MM.1S (cell line): ENCODE results near the gene TTI1.

Experiments used
- DNase-seq: peaks from one replicate; pipeline ENCODE4 v3.0.0-alpha.2; 2015
- H2AFZ ChIP-seq: fragments of 300-600 bp; sonication (generic); 2 replicates; pipeline ENCODE4 v1.6.0; 2016; ENCODE audit warnings: antibody characterized with exemption, low read length
- H3F3A ChIP-seq: fragments of 300-600 bp; sonication (generic); 2 replicates; pipeline ENCODE4 v1.6.1; 2016; ENCODE audit warnings: mild to moderate bottlenecking, antibody characterized with exemption, low read length, moderate library complexity, mixed read lengths; ENCODE audit not compliant: insufficient read depth
- H3K27ac ChIP-seq: fragments of 300-600 bp; sonication (generic); 2 replicates; pipeline ENCODE4 v1.5.1; 2016; ENCODE audit warnings: mild to moderate bottlenecking, low read length
- H3K27me3 ChIP-seq: fragments of 300-600 bp; sonication (generic); replicated peaks from 2 replicates; pipeline ENCODE4 v1.6.0; 2016; ENCODE audit warnings: low read length; ENCODE audit not compliant: insufficient read depth
- H3K36me3 ChIP-seq: fragments of 300-600 bp; sonication (generic); replicated peaks from 2 replicates; pipeline ENCODE4 v1.6.1; 2016; ENCODE audit warnings: mild to moderate bottlenecking, low read length, mixed read lengths; ENCODE audit not compliant: insufficient read depth
- H3K4me1 ChIP-seq: fragments of 300-600 bp; sonication (generic); 2 replicates; pipeline ENCODE4 v1.6.1; 2016; ENCODE audit warnings: low read length, mixed read lengths
- H3K4me2 ChIP-seq: fragments of 300-600 bp; sonication (generic); 2 replicates; pipeline ENCODE4 v1.6.0; 2016; ENCODE audit warnings: low read depth, low read length
- H3K4me3 ChIP-seq: fragments of 300-600 bp; sonication (generic); 2 replicates; pipeline ENCODE4 v1.5.1; 2016; ENCODE audit warnings: low read length, mixed read lengths
- H3K79me2 ChIP-seq: fragments of 300-600 bp; sonication (generic); 2 replicates; pipeline ENCODE4 v1.6.1; 2016; ENCODE audit warnings: mixed run types, low read length, mixed read lengths
- H3K9ac ChIP-seq: fragments of 300-600 bp; sonication (generic); 2 replicates; pipeline ENCODE4 v1.6.1; 2016; ENCODE audit warnings: low read length, mixed read lengths
- H3K9me2 ChIP-seq: fragments of 300-600 bp; sonication (generic); replicated peaks from 2 replicates; pipeline ENCODE4 v1.6.1; 2016; ENCODE audit warnings: mild to moderate bottlenecking, low read length, mixed read lengths; ENCODE audit not compliant: insufficient read depth
- H3K9me3 ChIP-seq: fragments of 300-600 bp; sonication (generic); replicated peaks from 2 replicates; pipeline ENCODE4 v1.6.1; 2016; ENCODE audit warnings: mild to moderate bottlenecking, low read length, mixed read lengths; ENCODE audit not compliant: insufficient read depth
- H4K20me1 ChIP-seq: fragments of 300-600 bp; sonication (generic); 2 replicates; pipeline ENCODE4 v1.6.1; 2016; ENCODE audit warnings: mild to moderate bottlenecking, low read length, moderate library complexity, mixed read lengths; ENCODE audit not compliant: insufficient read depth
- CTCF ChIP-seq: fragments of 300-600 bp; sonication (generic); IDR thresholded peaks from 2 replicates; pipeline ENCODE4 v1.5.1; 2016; ENCODE audit warnings: antibody characterized with exemption, low read length, mixed read lengths
- EZH2 ChIP-seq: fragments of 300-600 bp; sonication (generic); optimal IDR thresholded peaks from 2 replicates; pipeline ENCODE3; 2017; ENCODE audit warnings: low read depth, mild to moderate bottlenecking, antibody characterized with exemption, low read length, mixed read lengths
- EZH2phosphoT487 ChIP-seq: fragments of 300-600 bp; sonication (generic); IDR thresholded peaks from 2 replicates; pipeline ENCODE4 v1.6.1; 2018; ENCODE audit warnings: antibody characterized with exemption, low read length

TTI1 gene

GRCh38 chr20:37938181-37938750, 95.0 kb downstream of the TTI1 start:
- Histone ChIP-seq H2AFZ (no peak overlapping the region), H3K4me2 (no peak overlapping the region), H3K27ac (no peak overlapping the region), H3K27me3 (peaks cover 7% of the 10 kb centered on the region; the same call in 1 of the 2 replicates), H3F3A (no peaks in the 10 kb centered on the region), H3K36me3 (no peaks in the 10 kb centered on the region), H3K79me2 (no peaks in the 10 kb centered on the region), H3K9me2 (no peaks in the 10 kb centered on the region), H3K4me3 (no peak overlapping the region), H3K4me1 (no peaks in the 10 kb centered on the region), H4K20me1 (no peaks in the 10 kb centered on the region), H3K9ac (no peak overlapping the region), H3K9me3 (no peaks in the 10 kb centered on the region)
- no peak for DNase-seq
- TF ChIP-seq EZH2 (no peak), CTCF (no peak)

GRCh38 chr20:37937686-37938085, 95.6 kb downstream of the TTI1 start:
- Histone ChIP-seq H3K9me3 (no peaks in the 10 kb centered on the region), H3K9me2 (no peaks in the 10 kb centered on the region), H3K4me2 (no peak overlapping the region), H3K27ac (no peak overlapping the region), H3K9ac (no peak overlapping the region), H3K27me3 (peaks cover 12% of the 10 kb centered on the region), H2AFZ (no peak overlapping the region), H3F3A (no peaks in the 10 kb centered on the region), H3K4me1 (no peaks in the 10 kb centered on the region), H3K4me3 (no peak overlapping the region), H3K36me3 (no peaks in the 10 kb centered on the region), H4K20me1 (no peaks in the 10 kb centered on the region), H3K79me2 (no peaks in the 10 kb centered on the region)
- DNase-seq, result no peak
- no peak for TF ChIP-seq CTCF

- H3K4me1 ChIP-seq, result no peaks in the 10 kb centered on the region
- H3K4me2 ChIP-seq, result no peak overlapping the region
- TF ChIP-seq EZH2phosphoT487 (no peak), EZH2 (no peak), CTCF (no peak)
- H3K9ac ChIP-seq, result no peak overlapping the region
- H3K36me3 ChIP-seq, result no peaks in the 10 kb centered on the region
- H3K27ac ChIP-seq, result no peak overlapping the region
- no peaks in the 10 kb centered on the region for H4K20me1 ChIP-seq
- no peak for DNase-seq
- no peak overlapping the region for H3K4me3 ChIP-seq
- H3K27me3 ChIP-seq, result peaks cover 24% of the 10 kb centered on the region
- H2AFZ ChIP-seq, result no peak overlapping the region
- H3F3A ChIP-seq, result no peaks in the 10 kb centered on the region
- no peaks in the 10 kb centered on the region for H3K9me2 ChIP-seq
- H3K9me3 ChIP-seq, result no peaks in the 10 kb centered on the region
- no peaks in the 10 kb centered on the region for H3K79me2 ChIP-seq
These were observed 96.8 kb downstream of the TTI1 start for GRCh38 chr20:37936451-37936850.
